NCI-H1930 (cell line): ENCODE measurements around the gene POTEG.
"Not testable (repeated sequence)": the region's sequence is repeated elsewhere in the genome, so short reads cannot be mapped to it uniquely, and the experiment has no call there.

Source experiments
- DNase-seq, 2 experiments: peaks; one replicate each; lab custom pipeline; 2025; lab: John Stamatoyannopoulos, UW

Gene POTEG

DNA sequence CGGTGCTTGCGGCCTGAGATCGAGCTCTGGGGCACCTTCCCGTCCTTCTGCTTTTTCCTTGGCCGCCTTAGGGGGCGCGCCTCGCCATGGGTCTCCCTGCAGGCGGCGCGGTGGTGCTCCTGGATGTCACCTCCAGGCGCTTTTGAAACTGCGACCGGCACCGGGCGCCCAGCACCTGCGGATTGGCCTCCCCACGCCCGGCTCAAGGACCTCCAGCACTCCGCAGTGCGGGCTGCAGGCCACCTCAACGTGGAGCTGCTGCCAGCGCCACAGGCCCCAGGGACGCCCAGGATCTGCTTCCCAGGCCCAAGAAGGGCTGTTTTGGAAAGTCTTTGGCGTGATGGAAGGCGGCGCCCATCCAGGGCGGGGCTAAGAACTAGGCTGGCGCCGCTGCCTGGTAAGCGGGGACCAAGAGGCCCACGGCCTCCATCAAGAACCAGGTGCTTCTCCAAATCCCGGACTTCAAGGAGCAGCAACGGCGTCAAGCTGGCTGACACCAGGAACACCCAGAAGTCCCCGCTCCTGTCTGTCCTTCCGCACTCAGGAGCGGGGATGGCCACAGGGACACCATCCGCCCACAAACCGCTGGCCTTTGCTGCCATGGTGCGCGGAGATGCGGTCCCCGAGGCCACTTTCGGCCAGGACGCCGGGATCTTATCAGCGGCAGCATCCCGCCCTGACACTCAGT is 61.2 kb downstream of the POTEG start:
- DNase-seq, result not testable (repeated sequence)

GRCh38 chr14:19371767-19372166 is 62.4 kb downstream of the POTEG start:
- DNase-seq, result not testable (repeated sequence)

DNA sequence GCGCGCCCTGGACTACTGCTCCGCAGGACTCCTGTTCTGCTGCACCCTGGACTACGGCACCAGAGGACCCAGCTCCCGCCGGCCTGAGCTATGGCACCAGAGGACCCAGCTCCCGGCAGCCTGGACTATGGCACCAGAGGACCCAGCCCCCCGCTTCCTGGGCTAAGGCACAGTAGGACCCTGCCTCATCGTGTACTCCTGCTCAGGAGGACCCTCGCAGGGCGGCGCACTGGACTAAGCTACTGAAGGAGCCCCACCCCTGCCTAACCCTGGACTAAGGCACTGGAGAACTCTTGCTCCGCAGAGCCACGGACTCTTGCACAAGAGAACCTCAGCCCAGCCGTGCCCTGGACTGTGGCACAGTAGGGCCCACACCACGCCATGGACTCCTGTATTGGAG is 71.3 kb downstream of the POTEG start:
- DNase-seq, result not testable (repeated sequence)

GRCh38 chr14:19362323-19362722 is 71.8 kb downstream of the POTEG start:
- DNase-seq, result not testable (repeated sequence)

DNA sequence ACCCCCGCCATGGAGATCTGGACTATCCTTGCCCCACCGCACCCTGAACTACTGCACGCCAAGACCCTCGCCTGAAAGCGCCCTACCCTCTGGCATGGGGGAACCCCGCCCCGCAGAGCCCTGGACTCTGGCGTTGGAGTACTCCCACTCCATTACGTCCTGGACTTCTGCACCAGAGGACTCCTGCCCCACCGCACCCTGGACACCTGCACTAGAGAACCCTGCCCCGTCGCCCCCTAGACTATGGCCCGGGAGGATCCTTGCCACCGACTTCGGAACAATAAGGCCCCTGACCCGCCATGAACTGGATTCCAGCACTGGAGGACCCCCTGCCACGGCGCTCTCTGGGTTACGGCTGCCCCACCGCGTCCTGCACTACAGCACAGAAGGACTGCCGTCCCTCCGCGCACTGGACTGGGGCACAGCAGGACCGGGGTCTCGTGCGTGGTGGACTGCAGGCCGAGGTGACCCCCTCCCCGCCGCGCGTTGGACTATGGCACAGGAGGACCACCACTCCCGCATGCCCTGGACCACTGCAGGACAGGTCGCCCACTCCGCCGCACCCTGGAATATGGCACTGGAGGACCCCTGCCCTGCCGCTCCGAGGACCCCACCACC is 72.4 kb downstream of the POTEG start:
- not testable (repeated sequence) for DNase-seq

- not testable (repeated sequence) for DNase-seq
These were observed 73.1 kb downstream of the POTEG start for GRCh38 chr14:19360937-19361635.
